Measurements from ENCODE around the gene EXOG.

GRCh38 chr3:38574411-38575278 is 78.5 kb downstream of the EXOG start:
- no peak for TF ChIP-seq PATZ1 (CRISPR knock-in tag; IDR thresholded peaks at IDR 0.05; ENCODE audit: borderline replicate concordance)
- TF ChIP-seq CSDC2 (CRISPR knock-in tag; IDR thresholded peaks at IDR 0.05), result no peak
- no peak for TF ChIP-seq SNAI2 (CRISPR knock-in tag; IDR thresholded peaks at IDR 0.05)
- TF ChIP-seq TSHZ2 (CRISPR knock-in tag; IDR thresholded peaks at IDR 0.05), result no peak

Data from SK-N-SH treated with all-trans-retinoic acid at 6 μM for 48 hours (cell line).